Activated CD4-positive, CD25-positive, alpha-beta regulatory T cell treated with anti-CD3 and anti-CD28 coated beads, Interleukin-2, amount 50 U/mL, for 16 hours (primary cell): ENCODE data around the gene HPCAL4.

Experiments
- DNase-seq: peaks from one replicate; pipeline ENCODE4 v3.0.0-alpha.2; 2020; ENCODE audit warnings: low read depth, low spot score

HPCAL4 gene

DNA sequence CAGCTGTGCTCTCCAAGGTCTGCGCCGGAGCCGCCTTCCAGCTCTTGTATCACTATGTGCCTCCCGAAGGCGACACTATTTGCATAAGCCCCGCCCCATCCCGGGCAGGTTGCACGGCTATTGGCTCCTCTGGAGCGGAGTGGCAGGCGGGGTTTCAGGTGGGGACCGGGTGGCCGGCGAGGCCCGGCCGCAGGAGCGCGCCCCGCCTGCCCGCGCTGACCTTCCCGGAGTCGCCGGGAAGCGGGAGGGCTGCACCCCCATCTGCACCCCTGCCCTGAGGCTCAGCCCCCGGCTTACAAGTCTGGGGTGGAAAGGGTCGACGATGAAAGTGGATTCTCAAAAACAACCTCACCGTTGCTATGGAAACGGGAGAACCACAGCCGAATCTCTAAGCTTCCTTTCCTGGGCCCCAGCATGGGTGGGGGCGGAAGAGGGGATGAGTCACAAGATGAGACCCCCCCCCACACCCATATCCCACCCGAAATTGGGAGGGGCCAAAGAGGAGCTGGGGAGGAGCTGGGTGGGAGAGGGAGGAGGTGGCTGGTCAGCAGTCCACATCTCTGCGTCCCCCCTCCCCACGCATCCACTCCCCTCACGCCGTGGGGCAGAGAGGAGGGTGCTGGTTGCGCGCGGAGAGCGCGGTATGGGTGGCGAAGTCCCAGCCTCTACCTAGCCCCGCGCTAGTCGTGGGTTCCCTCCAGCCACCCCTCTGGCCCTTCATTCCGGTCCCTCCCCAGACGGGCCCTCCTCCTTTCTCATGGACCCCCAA, at the start of gene HPCAL4:
Gene HPCAL4 (minus strand): TSS at position 51 of the 769 bp plus-strand sequence. CDS start 6,830 bp downstream, outside the sequence.
- DNase-seq: peak; percentile 79

DNA sequence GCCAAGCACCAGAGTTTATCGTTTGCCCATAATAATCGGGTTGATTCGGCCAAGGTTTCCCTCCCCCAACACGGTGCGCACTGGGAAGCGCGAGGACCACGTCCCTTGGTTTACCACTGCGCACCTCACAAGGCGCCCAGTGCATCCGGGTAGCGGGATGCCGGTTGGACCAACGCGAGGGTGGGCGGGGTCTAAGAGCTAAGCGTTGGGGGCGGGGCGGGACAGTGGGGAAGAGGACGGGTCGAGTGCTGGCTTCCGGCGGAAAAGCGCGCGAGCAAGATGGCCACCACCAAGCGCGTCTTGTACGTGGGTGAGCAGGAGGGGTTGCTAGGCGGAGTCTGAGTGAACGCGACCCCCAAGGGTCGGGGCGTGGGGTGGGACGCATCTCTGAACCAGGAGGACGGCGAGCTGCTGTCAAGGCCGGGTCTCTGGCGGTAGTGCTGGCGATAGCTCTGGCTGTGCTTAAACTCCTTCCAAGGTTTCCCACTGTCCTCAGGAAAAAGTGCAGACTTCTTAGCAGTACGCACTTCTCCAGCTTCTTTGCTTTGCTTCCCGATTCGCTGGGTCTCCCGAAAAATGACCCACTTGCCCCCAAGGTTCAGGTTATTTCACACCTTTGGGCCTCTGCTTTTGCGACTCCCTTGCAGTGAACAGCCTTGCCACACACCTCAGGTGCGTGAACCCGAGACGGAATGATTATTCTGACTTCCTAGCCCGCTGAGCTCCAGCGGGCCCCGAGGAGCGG, 47.6 kb upstream of the HPCAL4 start, which contains the start of gene PPIE:
Gene PPIE (plus strand): TSS at position 261 of the 745 bp plus-strand sequence. CDS start 19 bp downstream, at position 280.
- peak; percentile 86 for DNase-seq

DNA sequence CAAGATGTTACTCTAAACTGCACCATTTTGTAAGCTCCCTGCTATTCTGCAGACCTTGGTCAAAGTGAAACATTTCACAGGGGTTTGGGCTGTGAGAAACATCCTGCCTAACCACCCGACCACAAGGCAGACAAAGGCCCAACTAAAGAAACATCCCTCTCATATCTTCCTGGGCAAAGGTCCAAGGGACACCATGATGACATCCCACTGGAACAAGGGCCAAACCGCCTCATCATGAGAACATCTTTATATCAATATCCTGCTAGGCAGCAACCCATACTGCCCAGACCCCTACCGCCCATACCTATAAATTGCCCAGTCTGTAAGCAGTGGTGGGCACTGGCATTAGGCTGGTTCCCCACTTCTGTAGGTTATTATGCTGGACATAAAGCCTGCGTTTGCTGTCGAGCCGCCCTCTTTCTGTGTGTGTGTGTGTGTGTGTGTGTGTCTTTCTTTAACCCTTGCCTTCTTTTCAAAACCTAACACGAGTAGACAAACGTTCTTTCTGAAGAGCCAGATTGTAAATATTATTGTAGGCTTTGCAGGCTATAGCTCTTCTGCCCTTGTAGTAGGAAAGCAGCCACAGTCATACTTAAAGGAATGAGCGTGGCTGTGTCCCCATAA, 46.4 kb upstream of the HPCAL4 start:
- no peak for DNase-seq

DNA sequence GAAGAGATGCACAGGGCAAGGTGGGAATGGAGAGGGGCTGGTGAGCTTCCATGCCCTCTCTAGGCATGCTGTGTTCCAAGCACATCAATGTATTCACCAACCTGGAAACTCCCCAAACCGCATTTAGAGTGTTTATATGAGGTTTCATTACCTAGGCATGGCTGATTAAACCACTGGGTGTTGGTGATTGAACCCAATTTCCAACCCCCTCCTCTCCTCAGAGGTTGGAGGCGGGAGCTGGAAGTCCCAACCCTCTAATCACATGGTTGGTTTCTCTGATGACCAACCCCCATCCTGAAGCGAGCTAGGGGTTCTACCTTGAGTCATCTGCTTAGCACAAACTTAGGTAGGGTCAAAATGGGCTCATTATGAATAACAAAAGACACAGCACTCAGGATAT, 44.5 kb upstream of the HPCAL4 start:
- DNase-seq: no peak

DNA sequence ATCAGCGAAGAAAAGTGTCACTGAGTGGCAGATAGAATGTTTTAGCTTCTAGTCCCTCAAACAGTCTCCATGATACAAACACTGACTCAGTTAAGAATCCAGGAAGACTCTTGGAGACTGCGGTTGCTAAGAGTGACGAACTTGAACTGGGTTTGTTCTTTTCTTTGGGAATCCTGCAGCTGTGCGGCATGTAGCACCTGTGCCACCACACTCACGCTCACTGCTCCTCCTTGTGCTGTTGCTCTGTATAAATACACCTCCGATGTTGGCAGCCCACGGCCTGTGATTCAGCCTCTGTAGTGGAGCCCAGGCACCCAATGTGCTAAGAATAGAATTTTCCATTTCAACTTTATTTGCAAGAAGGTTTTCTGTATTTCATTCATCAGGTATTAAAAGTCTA, 41.9 kb upstream of the HPCAL4 start:
- no peak for DNase-seq

DNA sequence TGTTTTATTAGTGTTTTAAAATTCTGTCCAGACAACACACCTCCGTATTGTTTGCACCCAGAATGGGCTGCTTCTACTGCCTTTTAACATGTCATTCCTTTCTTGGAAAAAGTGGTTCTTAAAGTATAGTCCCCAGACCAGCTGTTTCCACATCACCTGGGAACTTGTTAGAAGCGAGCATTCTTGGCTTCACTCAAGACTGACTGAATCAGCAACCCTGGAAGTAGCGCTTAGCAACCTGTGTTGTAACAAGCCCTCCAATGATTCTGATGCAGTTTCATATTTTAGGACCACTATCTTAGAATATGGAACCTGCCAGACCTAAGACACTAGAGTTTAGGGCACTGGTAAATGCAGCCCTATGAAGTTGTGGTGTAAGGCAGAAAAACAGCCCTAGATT, 41.5 kb upstream of the HPCAL4 start:
- no peak for DNase-seq

DNA sequence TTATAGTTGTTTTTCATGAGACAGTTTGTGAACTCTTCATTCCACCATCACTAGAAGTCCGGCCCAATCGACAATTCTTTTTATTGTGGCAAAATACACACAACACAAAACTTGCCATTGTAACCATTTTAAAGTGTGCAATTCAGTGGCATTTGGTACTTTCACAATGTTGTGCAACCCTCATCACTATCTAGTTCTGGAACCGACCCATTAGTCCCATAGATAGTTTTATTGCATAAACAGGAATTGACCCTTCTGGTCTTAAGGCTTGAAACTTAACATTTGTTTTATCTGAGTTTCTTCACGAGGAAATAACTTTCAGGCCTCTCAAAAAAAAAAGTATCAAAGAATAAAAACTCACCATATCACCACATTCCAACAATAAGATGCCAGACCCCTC, 38.6 kb upstream of the HPCAL4 start:
- no peak for DNase-seq

DNA sequence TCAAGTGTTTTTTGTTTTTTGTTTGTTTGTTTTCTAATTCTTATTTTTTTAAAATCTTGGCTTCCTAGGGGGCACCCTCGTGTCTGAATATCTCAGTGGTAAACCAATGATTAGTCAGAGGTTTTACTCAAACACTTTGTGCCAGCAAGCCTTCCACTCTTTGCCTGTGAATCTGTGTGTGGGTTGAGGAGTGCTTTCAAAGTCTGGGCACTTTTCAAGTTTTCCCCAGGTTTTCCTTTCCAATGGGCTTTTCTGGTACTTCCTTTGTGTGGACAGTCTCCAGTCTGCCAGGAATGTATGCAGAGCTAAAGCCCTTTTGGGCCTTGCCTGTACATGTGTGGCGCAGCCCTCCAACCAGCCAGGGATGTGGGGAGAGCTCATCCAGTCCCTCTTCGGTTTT, 37.8 kb upstream of the HPCAL4 start:
- no peak for DNase-seq

DNA sequence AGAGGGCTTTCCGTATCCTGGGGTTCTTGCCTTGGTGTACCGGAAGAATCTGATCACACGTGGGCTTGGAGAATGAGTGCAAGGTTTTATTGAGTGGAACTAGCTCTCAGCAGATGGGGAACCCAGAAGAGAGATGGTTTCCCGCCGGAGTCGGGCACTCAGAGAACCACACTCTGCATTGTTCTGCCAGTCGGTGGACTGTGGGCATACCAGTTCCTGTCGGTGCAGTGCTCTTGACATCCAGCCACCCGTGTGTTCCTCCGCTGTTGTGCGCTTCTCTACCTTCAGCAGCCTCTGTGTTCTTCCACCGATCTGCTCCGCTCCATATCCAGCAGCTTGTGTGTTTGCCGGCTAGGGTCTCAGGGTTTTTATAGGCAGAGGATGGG, 36.7 kb upstream of the HPCAL4 start:
- no peak for DNase-seq

DNA sequence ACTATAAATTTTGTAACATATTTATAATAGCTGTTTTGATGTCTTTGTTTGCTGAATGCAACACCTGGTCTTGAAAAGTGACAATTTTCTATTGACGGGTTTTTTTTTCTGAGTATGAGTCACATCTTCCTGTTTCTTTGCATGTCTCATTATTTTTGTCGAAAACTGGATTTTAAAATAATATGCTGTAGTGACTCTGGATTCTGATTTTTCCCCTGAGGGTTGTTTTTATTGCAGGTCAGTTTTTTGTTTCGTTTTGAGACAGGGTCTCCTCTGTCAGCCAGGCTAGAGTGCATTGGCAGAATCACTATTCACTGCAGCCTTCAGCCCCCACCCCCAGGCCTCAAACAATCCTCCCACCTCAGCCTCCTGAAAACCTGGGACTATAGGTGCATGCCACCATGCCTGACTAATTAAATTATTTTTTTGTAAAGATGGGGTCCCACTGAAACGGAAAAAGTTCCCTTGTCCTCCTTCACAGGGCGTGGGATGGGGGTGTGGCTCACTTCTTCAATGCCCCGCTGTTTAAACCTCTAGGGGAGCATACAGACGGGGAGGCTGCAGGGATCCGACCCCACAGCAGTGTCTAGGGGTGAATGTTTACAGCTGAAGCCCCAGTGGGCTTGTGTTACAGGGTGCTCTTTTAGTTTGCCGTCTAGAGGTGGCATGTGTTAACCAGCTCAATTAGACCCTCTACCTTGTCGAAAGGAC, 36.1 kb upstream of the HPCAL4 start:
- DNase-seq: no peak

DNA sequence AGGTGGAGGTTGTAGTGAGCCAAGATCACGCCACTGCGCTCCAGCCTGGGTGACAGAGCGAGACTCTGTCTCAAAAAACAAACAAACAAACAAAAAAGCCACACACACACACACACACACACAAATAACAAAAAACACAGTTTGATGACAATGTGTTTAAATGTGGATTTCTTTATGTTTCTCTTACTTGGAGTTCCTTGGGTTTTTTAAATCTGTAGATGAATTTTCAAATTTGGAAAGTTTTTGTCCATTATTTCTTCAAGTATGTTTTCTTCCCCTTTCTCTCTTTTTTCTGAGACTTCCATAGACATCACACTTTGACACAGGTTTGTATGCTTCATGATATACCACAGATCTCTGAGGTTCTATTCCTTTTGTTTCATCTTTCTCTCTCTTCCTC, 35.4 kb upstream of the HPCAL4 start:
- no peak for DNase-seq

DNA sequence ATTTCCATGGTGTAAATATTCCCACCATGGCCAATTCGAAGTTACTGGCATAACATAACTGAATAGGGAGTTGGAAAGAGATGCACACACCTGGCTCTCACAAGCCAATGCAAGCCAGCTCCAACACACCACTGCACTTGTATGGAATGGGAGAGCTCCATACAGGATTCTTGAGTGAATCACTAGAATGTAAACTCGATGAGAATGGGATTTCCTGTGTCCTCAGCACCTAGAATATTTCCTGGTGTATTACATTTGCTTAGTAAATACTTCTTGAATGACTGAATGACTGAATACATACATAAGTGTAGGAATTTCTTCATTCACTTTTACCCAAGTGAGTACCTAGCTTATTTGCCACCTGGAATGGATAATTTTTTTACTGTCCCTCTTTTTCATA, 31.3 kb upstream of the HPCAL4 start:
- DNase-seq: no peak

DNA sequence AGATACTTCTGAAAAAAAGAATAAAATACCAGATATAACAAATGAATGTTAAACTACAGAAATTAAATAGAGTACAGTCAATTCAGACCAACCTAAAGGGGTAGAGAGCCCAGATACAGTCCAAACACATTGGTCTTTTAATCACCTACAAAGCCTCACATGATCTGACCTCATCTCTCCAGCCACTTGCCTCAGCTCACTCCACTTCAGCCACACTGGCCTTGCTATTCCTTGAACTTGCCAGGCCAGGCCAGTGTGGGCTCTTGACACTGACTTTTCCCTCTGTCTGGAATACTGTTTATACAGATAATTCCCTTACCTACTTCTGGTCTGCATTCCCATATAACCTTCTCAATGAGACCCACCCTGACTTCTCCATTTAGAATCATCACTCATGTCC, 30.4 kb upstream of the HPCAL4 start:
- DNase-seq: no peak

DNA sequence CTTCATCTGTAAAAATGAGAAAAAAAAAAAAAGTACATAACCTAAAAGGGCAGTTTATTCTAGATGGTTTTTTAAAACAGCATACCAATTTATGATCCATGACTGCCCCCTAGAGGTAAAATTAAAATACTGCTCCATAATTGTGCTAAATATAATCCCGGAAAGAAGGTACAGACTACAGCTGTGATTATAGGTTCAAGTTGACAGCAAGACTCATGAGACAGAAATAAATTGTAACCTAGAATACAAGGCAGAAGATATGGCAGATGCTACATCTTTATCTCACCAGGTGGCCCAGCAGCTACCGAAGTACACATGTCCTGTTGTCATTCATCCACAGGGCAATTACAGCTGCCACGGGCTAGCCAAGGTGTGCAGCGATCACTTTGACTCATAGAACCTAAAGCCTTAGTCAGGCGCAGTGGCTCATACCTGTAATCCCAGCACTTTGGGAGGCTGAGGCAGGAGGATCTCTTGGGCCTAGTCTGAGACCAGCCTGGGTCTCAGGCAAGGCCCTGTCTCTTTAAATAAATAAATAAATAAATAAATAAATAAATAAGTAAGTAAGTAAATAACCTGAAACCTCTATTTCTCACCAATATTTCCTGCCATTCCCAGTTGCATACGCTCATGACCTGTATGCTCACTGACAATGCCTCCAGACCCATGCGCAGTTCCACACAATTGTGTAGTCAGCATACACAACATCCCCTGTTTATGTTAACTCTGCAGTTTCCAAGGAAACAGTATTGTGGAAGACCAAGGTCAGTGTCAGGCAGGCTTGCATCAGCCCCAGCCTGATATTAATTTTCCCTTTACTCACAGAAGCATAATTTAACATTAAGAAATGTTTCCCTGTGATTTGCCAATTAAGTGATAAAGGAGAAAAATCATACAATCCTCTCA, 29.1 kb upstream of the HPCAL4 start:
- no peak for DNase-seq

DNA sequence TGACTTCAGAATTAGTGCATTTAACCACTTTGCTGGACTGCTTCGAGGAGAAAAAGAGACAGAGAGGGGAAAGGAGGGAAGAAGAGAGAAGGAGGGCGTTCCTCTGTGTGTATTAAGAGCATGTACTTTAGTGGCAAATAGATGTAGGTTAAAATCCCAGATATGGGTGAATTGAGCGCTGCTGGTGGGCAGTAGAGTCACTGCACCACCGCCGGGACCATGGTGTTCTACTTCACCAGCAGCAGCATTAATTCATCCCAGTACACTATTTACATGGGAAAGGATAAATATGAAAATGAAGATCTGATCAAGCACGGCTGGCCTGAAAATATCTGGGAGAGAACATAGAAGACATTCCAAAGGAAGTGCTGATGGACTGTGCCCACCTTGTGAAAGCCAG, 26.6 kb upstream of the HPCAL4 start:
- DNase-seq: no peak

DNA sequence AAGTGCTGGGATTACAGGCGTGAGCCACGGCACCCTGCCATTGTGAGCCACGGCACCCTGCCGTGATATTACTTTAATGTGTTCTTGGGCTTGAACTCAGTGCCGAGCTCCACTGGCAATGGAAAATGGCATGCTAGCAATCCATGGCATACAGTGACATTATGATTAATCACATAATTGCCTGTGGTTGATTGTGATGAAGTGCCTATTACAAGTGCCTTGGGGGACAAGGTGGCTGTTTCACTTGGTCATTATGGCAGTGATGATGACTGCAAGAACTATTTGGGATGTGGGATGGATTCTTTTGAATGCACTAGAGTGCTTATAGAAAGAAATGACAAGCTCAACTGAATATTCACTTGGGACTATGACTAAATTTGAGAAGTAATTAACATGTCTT, 22.3 kb upstream of the HPCAL4 start:
- DNase-seq: no peak

DNA sequence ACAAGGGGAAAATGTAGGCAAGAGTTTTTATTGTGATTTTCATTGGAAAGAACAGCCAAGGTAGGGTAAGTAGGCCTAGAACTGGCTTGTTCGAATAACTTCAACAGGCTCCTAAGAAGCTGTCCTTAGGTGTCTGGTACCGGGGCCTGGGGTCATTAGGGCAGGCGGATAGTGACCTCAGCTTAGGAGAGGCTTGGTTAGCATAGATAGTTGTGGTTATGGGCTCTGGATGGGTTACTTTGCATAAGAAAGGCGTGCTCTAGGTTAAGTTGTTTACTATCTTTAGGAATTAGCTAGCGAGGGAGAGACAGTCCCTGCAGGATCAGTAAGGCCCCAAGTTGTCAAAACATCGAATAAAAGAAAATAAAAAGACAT, 20.7 kb upstream of the HPCAL4 start:
- no peak for DNase-seq

DNA sequence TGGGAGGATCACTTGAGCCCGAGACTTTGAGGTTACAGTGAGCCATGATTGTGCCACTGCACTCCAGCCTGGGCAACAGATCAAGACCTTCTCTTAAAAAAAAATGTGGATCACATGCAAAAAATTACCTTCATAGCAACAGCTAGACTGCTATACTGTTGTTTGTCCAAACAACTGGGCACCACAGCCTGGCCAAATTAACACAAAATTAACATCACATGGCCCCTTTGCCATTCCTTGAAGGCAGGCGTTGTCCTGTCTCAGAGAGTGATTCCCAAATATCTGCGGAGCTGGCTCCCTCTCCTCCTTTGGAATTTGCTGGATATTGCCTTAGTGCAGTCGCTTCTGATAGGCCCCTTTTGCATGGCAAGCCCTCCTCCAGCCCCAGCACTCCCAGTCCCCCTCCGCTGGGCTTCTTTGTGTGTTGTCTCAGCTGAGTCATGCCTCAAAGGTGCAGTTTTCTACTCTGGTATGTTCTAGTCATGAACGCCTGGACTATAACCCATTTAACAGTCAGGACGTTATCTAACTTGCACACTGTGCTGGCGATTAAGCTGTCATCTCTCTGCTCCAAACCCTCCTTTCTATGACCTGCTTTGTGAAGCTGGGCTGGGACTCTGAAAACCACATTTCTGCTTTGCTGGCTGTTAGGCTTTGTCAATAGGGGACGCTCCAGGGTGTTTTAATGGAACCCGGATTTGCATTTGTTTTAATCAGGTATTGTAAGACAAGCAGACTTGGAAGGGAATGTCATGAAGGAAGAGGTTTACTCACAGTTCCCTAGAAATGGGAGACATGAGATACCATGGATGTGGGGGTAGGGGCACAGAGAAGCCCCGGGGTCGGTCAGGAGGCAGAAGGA, 20.1 kb upstream of the HPCAL4 start:
- DNase-seq: no peak

DNA sequence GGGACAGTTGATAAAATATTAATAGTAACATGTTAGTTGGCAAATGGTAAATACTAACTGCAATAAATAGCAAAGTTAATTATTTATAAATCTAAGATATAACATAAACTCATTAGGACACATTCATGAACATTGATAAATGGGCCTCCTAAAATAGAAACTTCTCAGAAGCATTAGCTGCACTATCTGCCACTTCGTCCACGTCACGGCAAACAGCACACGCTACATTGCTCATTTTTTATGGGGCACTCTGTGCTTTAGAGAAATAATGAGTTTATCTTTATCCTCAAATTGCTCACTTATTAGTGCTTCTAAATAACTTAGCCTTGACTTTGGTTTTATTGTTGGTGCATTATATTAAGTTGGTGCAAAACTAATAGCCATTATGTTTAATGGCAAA, 16.3 kb upstream of the HPCAL4 start:
- DNase-seq: no peak

DNA sequence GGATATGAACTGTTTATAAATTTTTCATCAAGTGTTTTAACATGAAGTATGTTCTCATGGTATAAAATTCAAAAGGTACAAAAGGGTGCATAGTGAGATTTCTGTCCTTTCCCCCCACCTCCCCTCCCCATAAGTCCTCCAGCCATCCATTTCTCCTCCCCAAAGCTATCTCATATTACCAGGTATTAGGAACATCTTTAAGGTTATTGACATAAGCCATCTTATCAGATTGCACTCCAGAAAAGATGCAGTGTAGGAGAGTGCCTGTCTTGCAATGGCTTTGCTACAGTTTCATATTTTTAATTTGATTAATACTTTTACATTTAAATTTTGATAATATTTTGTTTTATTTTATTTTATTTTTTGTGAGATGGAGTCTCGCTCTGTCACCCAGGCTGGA, 13.5 kb upstream of the HPCAL4 start:
- no peak for DNase-seq
